AG08396 (cell line): ENCODE data around the gene DENND4C.
A peak's percentile ranks its signal among the peaks of the same experiment; 100 is the strongest.
"Not testable (repeated sequence)": the region's sequence is repeated elsewhere in the genome, so short reads cannot be mapped to it uniquely, and the experiment has no call there.

Source experiments
- DNase-seq: peaks from one replicate; pipeline ENCODE4 v3.0.0; 2012; ENCODE audit warnings: low spot score, mixed read lengths

DENND4C gene

DNA sequence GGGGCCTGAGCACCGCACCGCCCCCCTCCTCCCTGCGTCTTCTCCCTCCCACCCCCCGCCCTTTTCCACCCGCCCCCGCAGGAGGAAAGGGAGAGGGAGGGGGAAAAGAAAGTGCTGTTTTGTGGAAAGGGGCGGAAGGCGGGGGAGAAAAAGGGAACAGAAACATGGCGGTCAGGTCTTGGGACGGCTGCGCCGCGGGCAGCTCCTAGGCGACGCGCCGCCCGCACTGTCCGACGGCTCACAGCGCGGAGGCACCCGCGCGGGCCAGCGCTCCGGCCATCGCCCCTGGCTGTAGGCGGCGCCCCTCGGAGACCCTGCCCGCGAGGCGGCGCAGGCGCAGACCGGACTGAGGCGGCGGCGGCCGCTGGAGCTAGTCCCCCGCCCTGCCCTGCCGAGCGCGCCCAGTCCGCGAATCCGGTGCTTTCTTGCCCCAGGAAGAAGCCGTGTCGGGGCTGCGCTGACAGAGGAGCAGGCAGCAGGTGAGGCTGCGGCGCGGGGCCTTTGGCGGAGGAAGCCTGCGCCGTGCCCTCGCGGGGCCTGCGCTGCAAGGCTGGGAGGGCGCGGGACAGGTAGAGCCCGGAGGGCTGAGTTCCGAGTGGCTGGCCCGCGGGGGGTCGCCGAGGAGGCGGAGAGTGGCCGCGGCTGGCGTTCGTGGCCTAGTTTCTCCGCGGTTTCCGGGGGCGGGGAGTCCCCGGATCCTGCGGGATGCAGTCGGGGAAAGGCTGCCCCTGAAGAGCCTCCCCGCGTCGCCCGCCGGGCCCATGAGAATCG is at the start of gene DENND4C:
DENND4C (plus strand) TSS at position 339 of the 771 bp plus-strand sequence. CDS start 45,482 bp downstream, outside the sequence.
- DNase-seq: peak; percentile 90

DNA sequence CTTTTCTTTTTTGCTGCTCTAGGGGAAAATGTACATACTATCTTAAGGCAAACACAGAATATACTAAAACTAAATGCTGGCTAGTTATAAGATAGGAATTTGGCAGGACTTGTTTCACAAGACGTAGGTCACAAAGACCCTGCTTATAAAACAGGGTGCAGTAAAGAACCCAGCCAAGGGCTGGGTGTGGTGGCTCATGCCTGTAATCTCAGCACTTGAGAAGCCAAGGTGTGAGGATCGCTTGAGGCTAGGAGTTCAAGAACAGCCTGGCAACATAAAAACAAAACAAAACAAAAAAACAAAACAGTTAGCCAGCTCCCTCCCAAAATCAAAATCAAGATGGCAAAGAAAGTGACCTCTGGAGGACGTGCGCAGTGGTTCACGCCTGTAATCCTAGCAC is 49.5 kb upstream of the DENND4C start:
- DNase-seq: no peak

DNA sequence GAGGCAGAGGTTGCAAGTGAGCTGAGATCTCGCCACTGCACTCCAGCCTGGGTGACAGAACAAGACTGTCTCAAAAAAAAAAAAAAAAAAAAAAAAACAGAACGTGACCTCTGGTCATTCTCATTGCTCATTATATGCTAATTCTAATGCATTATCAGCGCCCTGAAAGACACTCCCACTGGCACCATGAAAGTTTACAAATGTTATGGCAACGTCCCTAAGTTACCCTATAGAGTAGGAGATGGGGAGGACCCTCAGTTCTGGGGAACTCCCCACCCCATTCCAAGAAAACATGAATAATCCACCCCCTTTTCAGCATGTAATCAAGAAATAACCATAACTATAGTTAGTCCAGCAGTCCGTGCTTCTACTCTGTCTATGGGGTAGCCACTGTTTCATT is 48.9 kb upstream of the DENND4C start:
- DNase-seq: no peak

DNA sequence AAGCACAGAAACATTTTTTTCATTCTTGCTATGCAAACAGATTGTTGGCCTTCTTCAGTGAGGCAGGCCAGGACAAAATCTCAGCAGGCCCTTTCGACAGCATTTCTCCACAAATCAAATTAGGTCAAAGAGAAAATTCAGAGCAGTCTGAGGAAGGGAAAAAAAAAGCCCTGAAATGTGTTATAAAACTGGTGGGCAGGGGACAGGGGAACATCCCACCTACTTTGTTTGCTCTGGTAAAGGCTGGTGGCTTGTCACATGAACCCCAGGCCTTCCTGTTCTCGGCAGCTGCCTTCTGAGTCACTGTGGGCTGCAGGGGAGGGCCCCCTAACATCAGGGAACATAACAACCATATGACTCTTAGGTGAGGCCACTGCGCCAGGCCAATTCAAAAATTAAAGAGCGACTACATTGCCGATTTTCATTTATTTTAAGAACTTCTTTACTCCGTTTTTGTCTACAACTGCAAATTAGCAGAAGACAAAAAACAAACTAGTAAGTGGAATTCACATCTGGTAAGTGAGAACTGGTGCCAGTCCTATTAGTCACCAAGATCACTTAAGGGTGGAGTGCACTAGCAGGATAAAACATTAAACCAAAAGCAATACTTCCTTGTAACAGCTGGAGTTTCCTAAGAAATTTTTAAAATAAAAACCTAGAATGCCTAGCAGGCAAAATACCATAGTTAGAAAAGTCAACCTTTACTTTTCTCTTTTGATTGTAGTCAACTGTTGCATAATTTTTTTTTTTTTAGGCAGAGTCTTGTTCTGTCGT is 46.2 kb upstream of the DENND4C start:
- peak; percentile 78 for DNase-seq

- no peak for DNase-seq
Observed at GRCh38 chr9:19185191-19185590, 45.3 kb upstream of the DENND4C start.

DNA sequence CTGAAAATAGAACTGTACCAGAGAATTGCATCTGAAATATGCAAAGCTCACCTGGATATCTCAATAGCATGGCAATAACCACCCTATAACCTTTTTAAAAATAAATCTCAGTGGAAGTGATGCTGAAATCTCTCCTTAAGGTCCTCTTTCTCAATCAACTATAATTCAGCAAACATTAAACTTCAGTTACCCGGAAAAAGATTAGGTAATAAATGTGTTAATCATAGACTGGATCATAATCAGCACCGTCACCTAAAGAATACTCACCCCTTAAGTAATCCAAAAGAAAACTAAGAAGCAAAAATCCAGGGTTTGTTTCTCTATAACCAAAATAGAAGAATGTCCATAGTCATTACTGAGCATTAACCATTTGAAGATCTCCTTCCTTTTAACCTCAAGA is 44.3 kb upstream of the DENND4C start:
- no peak for DNase-seq

DNA sequence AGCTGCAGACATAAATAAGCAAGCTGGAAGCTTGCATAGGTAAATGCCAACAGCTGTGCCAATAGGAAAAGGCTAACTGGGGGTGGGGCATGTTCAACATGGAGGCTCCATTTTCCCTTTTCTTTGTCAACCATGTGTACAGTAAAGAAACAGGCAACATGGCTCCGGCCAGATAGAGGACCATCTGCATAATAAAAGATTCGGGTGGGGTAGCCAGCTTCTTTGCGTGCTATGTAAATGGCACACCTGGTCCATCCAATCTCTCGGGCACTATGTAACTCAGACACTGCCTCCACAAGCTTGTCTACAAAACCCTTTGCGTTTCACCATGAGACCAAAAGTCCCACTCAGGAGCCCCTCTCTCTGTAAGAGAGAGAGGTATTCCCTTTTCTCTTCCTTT is 41.7 kb upstream of the DENND4C start:
- no peak for DNase-seq

GRCh38 chr9:19192202-19193028 is 38.1 kb upstream of the DENND4C start:
- DNase-seq: no peak

DNA sequence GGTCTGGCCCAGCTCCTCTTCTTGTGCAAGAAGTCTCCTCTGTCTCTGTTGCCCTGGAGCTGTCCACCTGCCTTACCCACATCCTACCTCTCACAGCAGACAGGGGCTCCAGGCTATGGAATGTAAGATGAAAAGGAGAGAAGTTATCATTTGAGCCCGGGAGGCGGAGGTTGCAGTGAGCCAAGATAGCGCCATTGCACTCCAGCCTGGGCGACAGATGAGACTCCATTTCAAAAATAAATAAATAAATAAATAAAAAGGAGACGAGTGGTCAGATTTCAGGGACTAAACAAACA is 37.5 kb upstream of the DENND4C start:
- DNase-seq: no peak

GRCh38 chr9:19193358-19193973 is 37.0 kb upstream of the DENND4C start:
- not testable (repeated sequence) for DNase-seq

- DNase-seq: no peak
Observed at GRCh38 chr9:19198406-19198805, 32.1 kb upstream of the DENND4C start.

GRCh38 chr9:19199012-19199411 is 31.5 kb upstream of the DENND4C start:
- DNase-seq: no peak

DNA sequence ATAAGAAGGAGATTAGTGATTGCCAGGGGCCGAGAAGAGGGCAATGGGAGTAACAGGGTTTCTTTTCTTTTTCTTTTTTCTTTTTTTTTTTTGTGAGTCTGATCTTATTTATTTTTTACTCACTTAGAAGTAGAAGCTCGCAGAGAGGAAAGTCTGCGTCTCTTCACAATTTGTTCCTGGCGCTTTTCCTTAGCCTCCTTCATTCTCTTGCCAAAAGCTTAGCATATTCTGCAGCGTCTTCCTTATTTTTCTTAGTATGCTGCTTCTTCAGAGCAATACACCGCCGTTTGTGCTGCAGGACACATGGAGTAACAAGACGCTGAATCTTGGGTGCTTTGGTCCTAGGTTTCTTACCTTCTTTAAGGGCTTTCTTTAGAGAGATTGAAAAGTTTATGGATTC is 30.3 kb upstream of the DENND4C start:
- no peak for DNase-seq

GRCh38 chr9:19201899-19202891 is 28.3 kb upstream of the DENND4C start:
- DNase-seq: no peak

GRCh38 chr9:19203058-19203457 is 27.4 kb upstream of the DENND4C start:
- no peak for DNase-seq

- no peak for DNase-seq
Observed at GRCh38 chr9:19208653-19209052, 21.8 kb upstream of the DENND4C start.

DNA sequence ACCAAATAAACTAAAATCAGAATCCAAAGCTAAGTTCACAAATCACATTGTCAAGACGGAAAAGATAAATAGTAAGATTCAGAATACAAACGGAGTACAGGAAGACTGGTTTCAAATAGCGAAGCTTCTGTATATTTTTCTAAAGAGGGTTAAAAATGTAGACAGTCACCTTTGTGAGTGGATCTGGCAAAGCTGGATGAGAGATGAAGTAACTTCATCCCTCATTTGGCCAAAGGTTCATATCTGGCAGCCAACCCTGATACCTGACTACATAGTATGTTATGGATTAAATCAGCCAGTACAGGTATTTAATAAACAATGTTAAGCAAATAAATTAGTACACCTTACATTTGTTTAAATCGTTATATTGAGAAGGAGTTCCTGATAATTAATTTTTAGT is 21.3 kb upstream of the DENND4C start:
- no peak for DNase-seq

- DNase-seq: no peak
Observed at GRCh38 chr9:19213823-19214222, 16.7 kb upstream of the DENND4C start.

DNA sequence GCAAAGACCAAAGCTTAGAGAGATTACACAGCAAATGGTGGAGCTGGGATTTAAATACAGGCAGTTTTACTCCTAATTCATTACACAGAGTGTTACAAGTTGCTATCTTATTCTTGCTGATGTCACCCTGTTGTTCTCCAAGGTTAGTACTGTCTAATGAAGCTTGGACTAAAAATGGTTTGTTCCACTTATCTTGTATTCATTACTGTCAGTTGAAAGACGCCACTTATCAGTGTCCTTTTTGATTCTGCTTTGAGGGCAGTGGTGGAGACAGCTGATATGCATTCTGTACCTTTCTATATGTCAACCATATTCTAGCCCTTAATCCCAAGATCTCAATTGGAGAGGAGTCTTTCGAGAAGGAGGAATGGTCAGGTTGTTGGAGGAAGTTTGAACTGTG is 14.0 kb upstream of the DENND4C start:
- DNase-seq: no peak

DNA sequence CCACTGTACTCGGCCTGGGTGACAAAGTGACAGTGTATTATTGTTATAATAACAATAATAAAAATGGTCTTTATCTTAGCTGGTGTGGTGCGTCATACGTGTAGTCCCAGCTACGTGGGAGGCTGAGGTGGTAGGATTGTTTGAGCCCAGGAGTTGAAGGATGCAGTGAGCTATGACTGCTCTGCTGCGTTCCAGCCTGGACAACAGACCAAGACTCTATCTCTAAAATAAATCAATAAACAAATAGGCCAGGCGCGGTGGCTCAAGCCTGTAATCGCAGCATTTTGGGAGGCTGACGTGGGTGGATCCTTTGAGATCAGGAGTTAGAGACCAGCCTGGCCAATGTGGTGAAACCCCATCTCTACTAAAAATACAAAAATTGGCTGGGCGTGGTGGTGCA is 9.2 kb upstream of the DENND4C start:
- DNase-seq: no peak

DNA sequence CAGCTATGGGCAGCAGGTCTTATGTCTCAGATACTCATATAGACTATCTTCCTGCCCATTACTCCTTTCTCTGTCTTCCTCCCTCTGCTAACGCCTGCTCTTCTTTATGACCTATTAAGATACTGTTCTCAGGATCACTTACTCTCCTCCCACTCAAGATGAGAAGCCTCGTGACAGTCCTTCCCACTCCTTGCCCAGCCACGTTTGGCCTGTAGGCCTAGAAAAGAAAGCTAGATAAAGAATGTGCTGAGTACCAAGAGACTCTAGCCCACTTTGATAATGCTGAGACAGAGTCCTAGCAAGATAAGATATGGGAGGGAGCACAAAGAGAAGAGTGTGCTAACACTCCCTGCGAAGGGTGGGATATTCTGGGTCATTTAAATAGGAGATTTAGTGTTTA is 6.8 kb upstream of the DENND4C start:
- no peak for DNase-seq
